Gastrocnemius medialis (tissue), 4 donors: ENCODE measurements around the gene PLSCR1. TPM values are rescaled to one million over a fixed set of nuclear protein-coding genes. Genes with fewer than 3 reads are reported as not detected.

Source experiments
- ATAC-seq, 2 donors: fragments of 150-250 bp; one replicate each; pipeline ENCODE4 v1.9.1; 2016
- DNase-seq, 2 donors: peaks; one replicate each; pipeline ENCODE4 v3.0.0-alpha.2; 2019
- H3K27ac ChIP-seq, 4 donors: fragments of 200-600 bp; sonication (generic); 1 replicate in 1 of 4; 2 replicates in 3 of 4; pipeline ENCODE4 v1.5.1; 2016 to 2018; ENCODE audit warnings: mild to moderate bottlenecking in 2 of 4, moderate library complexity in 1 of 4
- H3K27me3 ChIP-seq, 3 donors: fragments of 200-600 bp; sonication (generic) in 2 of 3; 1 replicate in 1 of 3; 2 replicates in 2 of 3; pipeline versions ENCODE4 v1.5.1 to v1.6.0; 2016 to 2019; ENCODE audit warnings: mild to moderate bottlenecking in 1 of 3, moderate library complexity in 1 of 3
- H3K36me3 ChIP-seq, 2 donors: fragments of 200-600 bp; sonication (generic) in 1 of 2; one replicate each; pipeline ENCODE4 v1.5.1; 2017 to 2018
- H3K4me1 ChIP-seq, 2 donors: fragments of 200-600 bp; sonication (generic) in 1 of 2; one replicate each; pipeline ENCODE4 v1.5.1; 2016 to 2017; ENCODE audit warnings: mild to moderate bottlenecking in 2 of 2
- H3K4me3 ChIP-seq, 4 donors: fragments of 200-600 bp; sonication (generic) in 3 of 4; 1 replicate in 1 of 4; 2 replicates in 3 of 4; pipeline ENCODE4 v1.5.1; 2016 to 2019; ENCODE audit warnings: mild to moderate bottlenecking in 2 of 4
- H3K9me3 ChIP-seq, 3 donors: fragments of 200-600 bp; sonication (generic) in 2 of 3; 1 replicate in 1 of 3; 2 replicates in 2 of 3; pipeline ENCODE4 v1.5.1; 2016 to 2019
- CTCF ChIP-seq, 5 experiments: fragments of 450-650 bp in 3 of 5; fragments of 200-600 bp in 2 of 5; sonication (generic) in 2 of 5; IDR thresholded peaks in 4 of 5; conservative IDR thresholded peaks in 1 of 5; 1 replicate in 4 of 5; 2 replicates in 1 of 5; pipeline ENCODE4 v1.5.1; 2016 to 2019; ENCODE audit warnings: antibody characterized with exemption in 5 of 5, mild to moderate bottlenecking in 3 of 5, moderate library complexity in 3 of 5
- POLR2A ChIP-seq, 2 donors: fragments of 450-650 bp; IDR thresholded peaks; one replicate each; pipeline ENCODE4 v1.6.1; 2017; ENCODE audit warnings: antibody characterized with exemption in 2 of 2, mild to moderate bottlenecking in 2 of 2, moderate library complexity in 2 of 2
- in situ Hi-C, 4 donors: fragments of 200-750 bp; cut with MboI; loops; one replicate each; pipeline versions ENCODE4 v1.15.0 to v1.8.0; 2017; ENCODE audit warnings: low sequenced_read_pairs in 4 of 4
- intact Hi-C: fragments of 100-400 bp; cut with DNase I; formaldehyde crosslinking; loops from one replicate; pipeline ENCODE4 v1.15.1; 2023; ENCODE audit warnings: low total_unique reads
- total RNA-seq, 4 donors: library from RNA; depleted of rRNA; stranded (reverse); fragments of >200 nt; gene quantifications; one replicate each; pipeline versions ENCODE4 v1.1.0 to v1.2.3, GENCODE V29; 2016

Gene PLSCR1
- total RNA-seq, 4 donors from 2014 or later, result 12.0 to 28.5 (median 18.2) TPM

- Histone ChIP-seq H3K4me1 (no peaks in the 10 kb centered on the region), H3K36me3 (no peaks in the 10 kb centered on the region), H3K27me3 (peaks cover 0 to 4% (median 2%) of the 10 kb centered on the region in 3 donors), H3K4me3 (no peak overlapping the region), H3K27ac (no peak overlapping the region), H3K9me3 (no peaks in the 10 kb centered on the region)
- in situ Hi-C loops, result no loop called here
- TF ChIP-seq CTCF (IDR thresholded peaks at IDR 0.05 in 4 of 5, conservative IDR thresholded peaks at IDR 0.05 in 1 of 5) (no peak), POLR2A (IDR thresholded peaks at IDR 0.05) (no peak)
- ATAC-seq (no peak), DNase-seq (no peak)
- intact Hi-C loops, result no loop called here
These were observed 77.8 kb downstream of the PLSCR1 start for GRCh38 chr3:146466604-146467003.

GRCh38 chr3:146465693-146466465 lies 78.5 kb downstream of the PLSCR1 start:
- no peak overlapping the region for H3K4me3 ChIP-seq
- H3K36me3 ChIP-seq, result no peaks in the 10 kb centered on the region
- peaks cover 0 to 3% (median 2%) of the 10 kb centered on the region in 3 donors for H3K27me3 ChIP-seq
- no peaks in the 10 kb centered on the region for H3K4me1 ChIP-seq
- no peak for ATAC-seq
- TF ChIP-seq POLR2A (IDR thresholded peaks at IDR 0.05) (no peak), CTCF (IDR thresholded peaks at IDR 0.05 in 4 of 5, conservative IDR thresholded peaks at IDR 0.05 in 1 of 5) (no peak)
- H3K9me3 ChIP-seq, result no peaks in the 10 kb centered on the region
- H3K27ac ChIP-seq, result no peak overlapping the region
- in situ Hi-C loops, result no loop called here
- intact Hi-C loops, result no loop called here
- no peak for DNase-seq

Other genes starting within 250 kb of the PLSCR1 start
- gene PLSCR2, start 75.0 kb downstream of the PLSCR1 start, total RNA-seq, result not detected
- gene PLSCR5, start 60.7 kb upstream of the PLSCR1 start, total RNA-seq, result not detected